ENCODE data around the gene CTRB1. TPM values are rescaled to one million over a fixed set of nuclear protein-coding genes. Genes with fewer than 3 reads are reported as not detected.

Gene CTRB1
- total and polyA plus RNA-seq, 10 donors = 0.59 to 25.2 (median 2.5) TPM; not detected in 2

DNA sequence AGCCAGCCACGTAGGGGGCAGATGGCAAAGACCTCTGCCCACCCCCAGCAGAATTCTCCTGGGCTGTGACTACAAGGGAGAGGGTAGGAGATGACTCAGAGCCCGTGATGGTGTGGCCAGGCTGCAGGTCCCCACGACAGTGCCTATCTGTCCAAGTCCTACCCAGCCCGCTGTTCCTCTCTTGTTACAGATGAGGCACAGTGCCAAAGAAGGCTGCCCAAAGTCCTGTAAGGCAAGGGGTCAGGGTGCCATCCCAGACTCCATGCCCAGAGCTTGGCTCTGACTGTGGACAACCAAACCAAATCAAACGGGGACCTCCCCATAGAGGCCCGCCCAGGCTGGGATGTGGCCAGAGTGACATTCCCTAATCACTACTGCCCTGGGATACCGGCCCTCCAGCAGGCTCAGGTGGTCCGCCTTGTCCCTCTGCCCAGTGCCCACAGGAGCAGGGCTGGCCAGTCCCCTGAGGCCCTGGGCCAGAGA is 45.2 kb downstream of the CTRB1 start:
- Histone ChIP-seq H3K27me3 (replicated peaks in 1 of 7) (peaks cover 0 to 85% (median 20%) of the 10 kb centered on the region in 7 donors), H3K4me3 (peak overlapping the region in 7 of 8 donors; percentile 51 to 83 (median 61)), H3K4me1 (peaks cover 24 to 90% (median 52%) of the 10 kb centered on the region in 6 donors), H3K27ac (peak overlapping the region; percentile 78 to 97 (median 92)), H3K9me3 (no peaks in the 10 kb centered on the region), H3K36me3 (no peaks in the 10 kb centered on the region)
- 37 to 66% (median 57%) methylated on average over 7 to 8 of the region's 8 CpGs for WGBS, 5 donors
- TF ChIP-seq POLR2AphosphoS5 (IDR thresholded peaks at IDR 0.05) = no peak
- no peak for TF ChIP-seq POLR2A (IDR thresholded peaks at IDR 0.05)
- TF ChIP-seq, protein P1, sequence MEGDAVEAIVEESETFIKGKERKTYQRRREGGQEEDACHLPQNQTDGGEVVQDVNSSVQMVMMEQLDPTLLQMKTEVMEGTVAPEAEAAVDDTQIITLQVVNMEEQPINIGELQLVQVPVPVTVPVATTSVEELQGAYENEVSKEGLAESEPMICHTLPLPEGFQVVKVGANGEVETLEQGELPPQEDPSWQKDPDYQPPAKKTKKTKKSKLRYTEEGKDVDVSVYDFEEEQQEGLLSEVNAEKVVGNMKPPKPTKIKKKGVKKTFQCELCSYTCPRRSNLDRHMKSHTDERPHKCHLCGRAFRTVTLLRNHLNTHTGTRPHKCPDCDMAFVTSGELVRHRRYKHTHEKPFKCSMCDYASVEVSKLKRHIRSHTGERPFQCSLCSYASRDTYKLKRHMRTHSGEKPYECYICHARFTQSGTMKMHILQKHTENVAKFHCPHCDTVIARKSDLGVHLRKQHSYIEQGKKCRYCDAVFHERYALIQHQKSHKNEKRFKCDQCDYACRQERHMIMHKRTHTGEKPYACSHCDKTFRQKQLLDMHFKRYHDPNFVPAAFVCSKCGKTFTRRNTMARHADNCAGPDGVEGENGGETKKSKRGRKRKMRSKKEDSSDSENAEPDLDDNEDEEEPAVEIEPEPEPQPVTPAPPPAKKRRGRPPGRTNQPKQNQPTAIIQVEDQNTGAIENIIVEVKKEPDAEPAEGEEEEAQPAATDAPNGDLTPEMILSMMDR (IDR thresholded peaks at IDR 0.05 in 8 of 11, conservative IDR thresholded peaks at IDR 0.05 in 3 of 11) = no peak
- intact Hi-C loops (cut with DNase I; ENCODE audit: low total_unique reads) = no loop called here
- no peak for DNase-seq

DNA sequence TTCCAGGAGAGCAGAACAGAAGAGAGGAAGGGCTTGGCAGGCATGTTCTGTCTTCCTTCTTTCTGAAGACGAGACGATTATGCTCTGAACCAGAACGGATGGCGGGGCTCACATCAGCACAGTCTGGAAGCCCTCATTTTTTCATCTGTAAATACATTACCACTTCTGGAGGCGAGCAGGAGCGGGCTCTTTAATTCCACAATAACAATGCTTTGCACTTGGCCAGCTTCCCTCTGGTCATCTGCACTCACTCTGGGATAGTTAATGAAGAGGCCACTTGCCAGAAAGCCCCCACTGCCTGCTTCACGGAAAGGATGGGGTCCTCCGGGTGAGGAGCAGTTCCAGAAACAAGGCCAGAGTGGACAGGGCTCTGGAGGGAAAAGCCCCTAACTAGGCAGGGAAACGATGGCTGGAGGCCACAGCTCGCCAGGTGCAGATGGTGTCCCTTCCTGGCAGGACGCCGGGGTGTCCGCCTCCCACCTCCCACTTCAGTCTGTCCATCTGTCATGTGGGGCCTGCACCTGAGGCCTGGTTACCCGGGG is 45.7 kb downstream of the CTRB1 start:
- peak overlapping the region; percentile 51 to 83 (median 60) for H3K4me3 ChIP-seq
- no peaks in the 10 kb centered on the region for H3K9me3 ChIP-seq
- no peaks in the 10 kb centered on the region for H3K36me3 ChIP-seq
- DNase-seq = no peak
- intact Hi-C loops (cut with DNase I; ENCODE audit: low total_unique reads) = no loop called here
- peaks cover 24 to 88% (median 51%) of the 10 kb centered on the region in 6 donors for H3K4me1 ChIP-seq
- peaks cover 0 to 84% (median 20%) of the 10 kb centered on the region in 7 donors for H3K27me3 ChIP-seq (replicated peaks in 1 of 7)
- 41 to 62% (median 56%) methylated on average over 13 to 14 of the region's 14 CpGs for WGBS, 5 donors
- H3K27ac ChIP-seq = peak overlapping the region; percentile 78 to 97 (median 92)
- TF ChIP-seq, protein P1 (IDR thresholded peaks at IDR 0.05 in 8 of 11, conservative IDR thresholded peaks at IDR 0.05 in 3 of 11) = no peak

- H3K27ac ChIP-seq = peak overlapping the region; percentile 78 to 97 (median 92)
- TF ChIP-seq POLR2AphosphoS5 (IDR thresholded peaks at IDR 0.05) (peak; percentile 26 to 65 (median 53)), POLR2A (IDR thresholded peaks at IDR 0.05) (no peak)
- 3 to 11% (median 5%) methylated on average over 31 to 74 of the region's 74 CpGs for WGBS, 5 donors
- H3K36me3 ChIP-seq = no peaks in the 10 kb centered on the region
- DNase-seq = no peak
- no peaks in the 10 kb centered on the region for H3K9me3 ChIP-seq
- H3K4me1 ChIP-seq = peaks cover 24 to 85% (median 51%) of the 10 kb centered on the region in 6 donors
- H3K27me3 ChIP-seq (replicated peaks in 1 of 7) = peaks cover 0 to 83% (median 20%) of the 10 kb centered on the region in 7 donors
- intact Hi-C loops (cut with DNase I; ENCODE audit: low total_unique reads) = no loop called here
- peak overlapping the region; percentile 51 to 83 (median 60) for H3K4me3 ChIP-seq
These were observed 46.5 kb downstream of the CTRB1 start for GRCh38 chr16:75264999-75265910.

DNA sequence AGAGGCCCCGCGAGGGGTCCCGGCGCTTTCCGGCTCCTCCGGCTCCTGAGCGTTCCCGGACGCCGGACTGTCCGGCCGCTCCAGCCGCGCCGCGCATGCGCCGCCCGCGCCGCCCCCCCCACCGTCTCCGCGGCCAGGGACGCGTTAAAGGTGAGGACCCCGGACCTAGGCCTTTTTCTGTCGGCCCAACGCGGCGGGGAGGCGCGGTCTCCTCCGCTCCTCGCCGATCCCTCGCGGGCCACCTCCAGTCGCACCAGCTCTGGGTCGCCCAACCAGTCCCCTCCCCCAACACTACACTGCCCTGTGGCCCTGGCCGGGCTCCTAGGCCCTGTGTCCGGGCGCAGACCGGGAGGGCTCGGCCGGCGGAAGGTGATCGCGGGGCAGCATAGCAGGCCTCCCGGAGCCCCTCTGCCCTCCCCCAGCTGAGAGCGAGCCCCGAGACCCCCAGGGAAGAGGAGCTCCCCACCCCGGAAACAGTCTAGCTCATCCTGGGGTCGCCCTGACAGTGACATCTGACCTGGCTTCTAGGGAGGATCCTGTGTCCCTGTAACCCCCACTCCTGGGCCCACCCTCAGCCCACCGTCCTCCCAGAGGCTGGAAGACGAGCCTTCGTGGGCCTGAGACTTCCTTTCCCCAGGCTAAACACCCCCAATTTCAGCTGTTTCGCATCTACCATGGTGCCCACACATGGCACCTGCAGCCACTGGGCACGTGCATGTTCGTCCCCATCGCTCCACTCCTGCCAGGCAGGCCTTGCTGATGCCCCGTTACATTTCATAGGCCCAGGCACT is 47.3 kb downstream of the CTRB1 start:
- Histone ChIP-seq H3K9me3 (no peaks in the 10 kb centered on the region), H3K27me3 (replicated peaks in 1 of 7) (peaks cover 0 to 83% (median 20%) of the 10 kb centered on the region in 7 donors), H3K27ac (peak overlapping the region; percentile 78 to 97 (median 92)), H3K4me1 (peaks cover 24 to 77% (median 46%) of the 10 kb centered on the region in 6 donors), H3K36me3 (no peaks in the 10 kb centered on the region), H3K4me3 (peak overlapping the region; percentile 51 to 83 (median 60))
- DNase-seq = no peak
- intact Hi-C loops (cut with DNase I; ENCODE audit: low total_unique reads) = no loop called here
- TF ChIP-seq POLR2AphosphoS5 (IDR thresholded peaks at IDR 0.05) = peak; percentile 47 to 65 (median 65)
- TF ChIP-seq, protein P1 (IDR thresholded peaks at IDR 0.05 in 8 of 11, conservative IDR thresholded peaks at IDR 0.05 in 3 of 11) = no peak
- 9 to 34% (median 10%) methylated on average over 4 to 62 of the region's 62 CpGs for WGBS, 5 donors
